HuH-7.5 (cell line): Measurements from ENCODE around the gene FGF9.

Source experiments
- DNase-seq: peaks from one replicate; pipeline ENCODE4 v3.0.0; 2011; ENCODE audit warnings: low spot score

Gene FGF9

DNA sequence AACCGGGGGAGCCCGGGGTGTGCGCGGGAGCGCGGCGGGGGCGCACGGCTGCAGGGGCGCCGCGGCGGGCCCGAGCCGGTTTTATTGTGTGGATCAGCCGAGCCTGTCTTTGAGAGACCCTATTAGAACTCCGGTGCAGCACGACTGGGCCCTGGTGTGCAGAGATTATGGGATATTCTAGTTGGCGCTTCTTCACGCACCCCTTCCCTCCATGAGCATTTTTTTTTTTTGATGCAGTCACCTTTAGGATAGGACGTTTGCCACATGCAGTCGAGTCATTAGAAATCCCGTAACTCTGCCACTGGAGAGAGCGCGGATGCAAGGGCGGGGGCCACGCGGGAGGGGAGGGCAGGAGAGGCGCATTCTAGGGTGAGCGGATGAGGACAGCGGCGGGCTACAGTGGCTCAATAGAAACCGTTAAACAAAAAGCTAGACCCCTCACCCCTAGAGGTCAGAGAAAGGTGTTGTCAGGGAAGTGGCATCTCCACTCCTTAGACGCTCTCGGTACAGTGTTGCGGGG is 3.7 kb downstream of the FGF9 start:
- DNase-seq: peak; percentile 37

DNA sequence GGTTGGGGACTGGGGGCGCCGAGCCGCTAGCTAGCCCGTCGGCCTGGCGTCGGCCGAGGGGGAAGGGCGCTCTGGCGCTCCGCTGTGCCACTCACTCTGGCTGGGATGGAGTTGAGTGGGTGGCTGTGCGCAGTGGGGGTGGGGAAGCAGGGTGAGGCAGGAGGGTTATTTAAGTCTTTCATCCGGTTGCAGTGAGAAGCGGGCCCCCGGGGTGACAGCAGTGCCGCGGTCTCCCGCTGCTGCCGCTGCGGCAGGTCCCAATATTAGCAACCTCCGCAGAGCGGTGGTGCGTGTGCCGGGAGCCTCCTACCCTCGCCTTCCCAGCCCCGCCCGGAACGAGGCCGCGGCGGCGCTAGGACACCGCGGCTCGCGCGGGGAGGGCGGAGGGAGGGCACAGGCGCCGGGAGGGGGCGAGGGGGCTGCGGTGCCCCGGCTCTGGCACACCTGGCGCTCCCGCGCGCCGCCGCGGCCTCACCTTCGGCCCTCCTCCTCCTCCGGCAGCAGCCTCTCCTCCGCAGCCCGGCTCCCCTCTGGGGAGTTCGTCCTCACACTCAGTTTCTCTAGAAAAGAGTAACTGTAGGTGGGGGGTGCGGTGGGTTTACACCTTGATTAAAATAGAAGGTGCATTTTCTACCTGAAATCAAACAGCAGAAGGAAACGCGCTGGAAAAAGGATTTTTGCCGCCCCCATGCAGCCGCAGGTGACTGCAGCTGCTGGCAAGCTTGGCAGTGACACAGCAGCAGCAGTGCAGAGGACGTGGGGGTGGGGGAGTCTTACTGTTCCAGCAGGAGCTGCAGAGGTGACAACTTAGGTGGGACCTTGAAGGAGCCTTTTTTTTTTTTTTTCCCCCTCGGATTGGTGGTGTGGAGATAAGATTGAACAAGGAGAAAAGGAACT is 4.5 kb downstream of the FGF9 start:
- DNase-seq: peak; percentile 60

DNA sequence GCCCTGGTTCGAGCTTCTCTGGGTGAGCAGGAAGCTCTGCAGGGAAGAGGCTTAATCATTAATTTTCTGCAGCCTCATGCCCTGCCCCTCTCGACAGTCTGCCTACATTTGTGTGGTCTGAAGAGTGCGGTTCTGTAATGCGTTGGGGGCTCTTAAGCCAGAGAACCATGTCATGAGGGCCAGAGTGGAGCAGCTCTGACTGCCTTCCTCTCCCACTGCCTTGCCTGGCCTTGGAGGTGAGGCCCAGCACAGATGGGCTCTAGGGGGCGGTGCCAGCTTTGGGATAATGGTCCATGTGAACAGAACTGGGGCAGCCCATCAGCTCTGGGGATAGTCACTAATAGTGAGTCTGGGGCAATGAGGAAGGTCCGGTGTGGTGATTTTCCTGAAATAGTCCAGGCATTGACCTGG is 5.7 kb downstream of the FGF9 start:
- DNase-seq: peak; percentile 21

DNA sequence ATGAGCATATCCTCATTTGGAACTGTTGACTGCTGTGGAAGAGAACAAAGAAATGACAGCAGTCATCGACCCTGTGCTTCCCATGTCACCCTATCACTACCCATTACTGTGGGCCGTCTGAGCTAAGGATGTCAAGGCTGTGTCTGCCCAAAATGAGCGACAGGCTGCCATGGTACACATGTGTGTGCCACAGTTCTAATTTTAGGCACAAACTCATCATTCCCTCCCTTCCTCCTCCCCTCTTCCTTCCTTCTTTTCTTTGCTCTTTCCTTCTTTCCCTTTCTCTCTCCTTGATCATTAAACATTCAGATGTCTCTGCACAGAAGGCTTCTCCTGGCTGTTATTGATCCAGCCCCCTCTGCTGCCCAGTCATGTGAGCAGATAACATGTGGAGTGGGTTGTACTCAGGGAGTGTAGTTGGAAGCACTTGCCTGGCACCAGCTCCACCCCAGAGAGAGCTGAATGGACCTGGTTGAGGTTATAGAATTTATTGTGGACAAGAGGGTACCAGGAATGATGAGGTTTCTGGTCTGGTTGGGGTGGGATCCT is 6.3 kb downstream of the FGF9 start:
- no peak for DNase-seq

DNA sequence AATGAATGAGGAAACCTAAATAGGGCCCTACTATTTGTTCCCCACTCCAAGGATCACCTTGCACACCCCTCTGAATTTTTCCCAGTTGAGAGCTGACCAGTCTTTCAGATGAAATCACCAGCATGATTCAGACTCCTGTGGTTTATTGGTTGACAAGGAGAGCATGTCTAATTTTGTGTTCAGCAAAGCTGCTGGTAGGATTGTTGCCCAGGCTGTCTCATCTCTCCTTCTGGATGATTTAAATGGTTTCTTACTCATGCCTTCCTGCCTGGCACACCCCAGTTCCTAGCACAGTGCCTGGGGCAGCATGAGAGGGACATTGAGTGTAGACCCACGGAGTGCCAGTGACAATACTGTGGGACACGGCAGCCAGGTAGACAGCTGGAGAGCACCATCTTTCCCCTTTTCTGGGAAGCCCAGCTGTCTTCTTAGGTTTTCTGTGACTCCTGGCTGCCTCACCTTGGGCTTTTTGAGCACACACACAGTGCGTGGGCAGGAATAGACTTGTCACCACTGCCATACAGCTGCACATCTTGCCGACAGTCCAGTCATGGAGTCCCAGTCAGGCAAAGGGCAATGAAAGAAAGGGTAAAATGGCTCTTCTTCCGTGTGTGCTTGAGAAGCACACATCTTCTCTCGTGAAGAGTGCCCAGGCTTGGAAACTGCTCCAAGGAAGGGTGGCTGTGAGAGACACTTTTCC is 12.3 kb downstream of the FGF9 start:
- no peak for DNase-seq

DNA sequence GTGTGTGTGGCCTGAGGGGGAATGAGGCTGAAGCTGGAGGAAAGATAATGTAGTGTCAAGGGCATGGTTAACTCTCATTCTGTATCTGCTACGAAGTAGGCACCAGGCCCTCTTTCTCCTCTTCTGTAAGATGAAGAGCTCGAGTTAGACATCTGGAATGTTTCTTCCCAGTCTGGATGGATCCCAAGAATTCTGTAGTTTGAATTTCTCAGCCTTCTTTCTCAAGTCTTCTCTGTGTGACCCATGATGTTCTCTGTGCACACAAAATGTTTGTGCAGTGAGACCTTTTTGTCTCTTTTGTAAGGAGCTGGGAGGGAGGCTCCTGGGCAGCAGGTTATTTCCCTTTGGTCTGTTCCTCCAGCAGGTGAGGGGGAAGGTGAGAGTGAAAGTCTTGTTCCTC is 13.7 kb downstream of the FGF9 start:
- DNase-seq: no peak

DNA sequence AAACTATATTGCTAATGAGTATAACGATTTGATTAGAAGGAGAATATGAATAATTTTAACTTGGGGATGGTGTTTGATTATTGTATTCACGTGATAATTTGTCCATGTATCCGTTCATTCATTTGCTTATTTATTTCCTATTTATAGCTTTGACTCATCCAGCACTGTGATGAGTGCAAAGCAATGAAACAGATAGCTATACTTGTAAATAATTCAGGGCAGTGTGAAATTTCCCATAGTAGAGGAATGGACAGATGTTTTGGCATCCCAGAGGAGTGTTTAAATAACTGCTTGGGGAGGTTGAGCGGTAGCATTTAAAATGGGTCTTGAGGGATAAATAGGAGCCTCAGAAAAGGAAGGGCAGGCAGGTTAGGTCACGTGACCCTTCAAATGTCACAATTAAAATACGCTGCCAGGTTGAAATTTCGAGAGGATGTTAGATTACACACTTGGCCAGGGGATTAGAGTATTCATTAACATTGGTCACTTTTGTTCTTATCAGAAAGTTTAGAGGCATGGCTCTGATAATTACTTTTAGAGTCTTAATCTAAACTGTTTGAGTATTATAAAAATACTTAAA is 14.7 kb downstream of the FGF9 start:
- no peak for DNase-seq

DNA sequence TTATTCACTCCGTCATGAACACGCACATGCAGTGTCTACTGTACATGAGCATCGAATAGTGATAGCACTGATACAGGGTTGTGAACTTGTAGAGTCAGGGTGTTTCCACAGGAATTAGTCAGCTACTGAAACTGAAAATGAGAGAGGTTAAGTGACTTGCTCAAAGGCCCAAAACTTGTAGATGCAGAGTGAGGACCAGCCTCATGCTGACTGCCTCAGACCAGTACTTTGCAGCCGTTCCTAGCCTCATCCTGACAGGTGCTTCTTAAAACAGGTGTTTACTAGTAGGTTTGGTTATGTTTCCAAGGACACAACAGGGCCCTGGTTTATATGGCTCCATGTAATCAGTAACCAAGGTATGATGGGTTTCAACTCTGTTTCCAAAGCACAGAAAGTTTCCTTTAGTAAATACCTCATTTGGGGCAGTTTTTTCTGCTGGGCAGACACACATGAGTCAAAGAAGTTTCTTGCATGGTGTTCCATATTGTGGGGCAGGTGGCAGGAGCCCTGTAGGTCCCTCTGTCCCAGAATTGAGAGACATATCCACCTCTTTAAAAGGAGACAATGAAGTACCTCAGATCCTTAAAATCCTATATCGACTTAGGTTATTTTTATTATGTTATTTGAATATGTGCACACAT is 16.0 kb downstream of the FGF9 start:
- no peak for DNase-seq

DNA sequence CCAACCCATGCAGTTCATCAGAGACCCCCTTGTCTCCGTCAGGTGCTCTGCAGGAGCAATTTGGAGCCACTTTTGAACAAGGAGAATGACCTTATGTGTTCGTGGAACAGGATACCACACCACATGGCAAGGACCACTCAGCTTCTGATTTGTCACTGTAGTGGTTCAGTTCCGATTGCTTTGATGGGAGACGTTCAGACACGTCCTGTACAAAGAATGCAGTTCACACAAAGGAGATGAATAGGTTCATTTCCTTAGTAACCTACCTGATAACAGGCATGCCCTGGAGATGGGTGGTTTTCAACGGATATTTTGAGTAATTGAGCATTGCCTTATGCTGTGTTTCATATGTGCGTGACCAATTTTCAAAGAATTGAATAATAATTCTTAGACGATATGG is 17.2 kb downstream of the FGF9 start:
- DNase-seq: no peak

DNA sequence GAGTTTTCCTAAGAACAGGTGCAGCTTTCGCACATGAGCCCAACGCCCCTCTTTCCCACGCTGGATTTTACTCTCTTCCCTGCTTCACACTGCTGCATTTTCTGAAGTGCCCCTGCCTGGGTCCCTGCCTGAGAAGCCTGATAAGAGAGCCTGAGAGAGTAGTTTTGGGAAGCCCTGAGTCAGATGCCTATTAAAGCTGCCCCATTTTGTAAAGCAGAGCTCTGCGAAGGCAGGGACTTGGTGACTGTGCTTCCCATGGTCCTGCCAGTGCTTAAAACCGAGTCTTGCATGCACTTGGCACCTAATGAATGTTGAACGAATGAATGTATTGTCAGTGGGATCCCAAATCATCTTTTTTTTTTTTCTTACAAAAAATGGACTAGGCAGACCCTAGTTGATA is 18.2 kb downstream of the FGF9 start:
- no peak for DNase-seq

DNA sequence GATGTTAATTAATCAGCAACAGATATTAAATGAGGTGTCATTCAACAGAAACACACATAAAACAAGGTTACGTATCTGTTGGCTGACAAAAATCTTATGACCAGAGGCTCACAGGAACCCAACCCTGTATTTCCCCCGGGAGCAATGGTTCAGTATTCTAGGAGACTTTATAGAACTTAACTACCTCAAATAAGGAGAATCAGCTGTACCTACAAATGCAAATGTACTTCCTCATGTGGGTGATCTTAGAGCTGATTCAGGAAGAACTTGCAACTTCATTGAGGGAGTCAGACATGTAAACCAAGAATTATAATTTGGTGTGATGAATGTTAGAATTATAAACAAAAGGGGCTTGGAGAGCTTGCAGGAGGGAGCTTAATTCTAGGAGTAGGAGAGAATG is 20.1 kb downstream of the FGF9 start:
- DNase-seq: no peak

DNA sequence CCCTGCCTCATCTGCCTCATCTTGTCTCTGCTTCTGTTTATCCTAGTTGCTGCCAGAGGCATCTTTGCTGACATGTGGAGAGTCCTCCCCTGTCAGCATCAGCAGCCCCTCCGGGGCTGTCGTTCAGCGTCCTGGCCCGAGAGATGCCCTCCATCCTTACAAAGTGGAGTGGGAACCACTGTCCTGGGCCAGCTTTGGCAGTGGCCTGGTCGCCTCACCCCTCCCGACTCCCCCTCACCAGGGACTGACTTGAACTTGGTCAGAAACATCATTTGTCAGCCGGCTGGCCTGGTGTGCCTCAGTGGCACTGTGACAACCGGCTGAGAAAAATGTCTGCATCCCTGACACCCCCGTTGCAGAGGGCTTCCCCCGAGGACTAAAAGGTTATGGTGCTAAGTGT is 20.6 kb downstream of the FGF9 start:
- DNase-seq: no peak

DNA sequence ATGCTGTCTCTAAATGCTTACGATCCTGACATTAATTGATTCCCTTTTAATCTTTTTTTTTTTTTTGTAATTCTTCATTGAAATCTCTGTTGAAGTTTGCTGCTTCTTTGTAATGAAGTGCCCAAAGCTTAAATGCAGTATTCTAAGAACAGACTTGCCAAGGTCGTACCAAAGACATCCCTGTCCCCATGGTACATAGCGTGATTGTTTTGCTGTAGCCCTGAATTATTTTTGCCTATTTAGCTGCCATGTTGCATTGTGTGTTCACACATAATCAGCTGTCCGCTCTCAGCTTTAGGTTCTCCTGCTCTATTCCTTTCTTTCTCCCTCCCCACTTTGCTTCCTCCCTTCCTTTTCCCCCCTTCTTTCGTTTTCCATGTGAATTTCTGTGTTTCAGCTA is 21.1 kb downstream of the FGF9 start:
- no peak for DNase-seq

DNA sequence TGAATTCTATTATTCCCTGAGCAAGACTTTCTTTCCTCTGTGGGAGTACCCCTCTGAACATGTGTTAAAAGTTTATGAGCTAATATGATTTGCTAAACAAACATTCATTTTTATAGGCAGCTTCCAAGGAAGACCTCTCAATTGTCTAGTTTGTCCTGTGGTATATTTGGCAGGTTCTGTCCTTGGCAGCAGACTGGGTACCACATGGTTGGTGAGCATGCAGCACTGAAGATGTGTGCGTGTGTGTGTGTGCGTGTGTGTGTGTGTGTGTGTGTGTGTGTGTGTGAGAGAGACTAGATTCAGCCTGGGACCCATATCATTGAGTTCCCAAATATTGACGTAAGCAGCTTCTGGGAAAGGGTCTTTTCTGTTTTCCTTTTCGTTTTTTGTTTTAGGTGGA is 24.0 kb downstream of the FGF9 start:
- DNase-seq: no peak

DNA sequence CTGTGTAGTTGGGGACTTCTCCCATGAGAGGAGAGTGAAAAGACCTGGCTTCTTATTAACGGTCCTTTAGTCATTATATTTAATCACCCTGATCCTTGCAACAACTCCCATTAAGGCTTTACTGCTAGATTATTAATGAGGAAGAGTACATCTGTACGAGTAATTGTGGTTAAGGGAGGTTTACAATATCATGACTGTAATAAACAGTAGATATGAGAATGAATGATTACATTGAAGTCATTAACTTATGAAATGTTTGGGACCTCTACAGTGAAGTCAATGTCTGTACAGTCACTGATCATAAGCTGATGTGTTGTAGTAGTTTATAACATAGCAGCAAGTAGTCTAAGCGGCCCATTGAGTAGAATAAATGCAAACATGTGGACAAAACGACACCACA is 24.7 kb downstream of the FGF9 start:
- no peak for DNase-seq

DNA sequence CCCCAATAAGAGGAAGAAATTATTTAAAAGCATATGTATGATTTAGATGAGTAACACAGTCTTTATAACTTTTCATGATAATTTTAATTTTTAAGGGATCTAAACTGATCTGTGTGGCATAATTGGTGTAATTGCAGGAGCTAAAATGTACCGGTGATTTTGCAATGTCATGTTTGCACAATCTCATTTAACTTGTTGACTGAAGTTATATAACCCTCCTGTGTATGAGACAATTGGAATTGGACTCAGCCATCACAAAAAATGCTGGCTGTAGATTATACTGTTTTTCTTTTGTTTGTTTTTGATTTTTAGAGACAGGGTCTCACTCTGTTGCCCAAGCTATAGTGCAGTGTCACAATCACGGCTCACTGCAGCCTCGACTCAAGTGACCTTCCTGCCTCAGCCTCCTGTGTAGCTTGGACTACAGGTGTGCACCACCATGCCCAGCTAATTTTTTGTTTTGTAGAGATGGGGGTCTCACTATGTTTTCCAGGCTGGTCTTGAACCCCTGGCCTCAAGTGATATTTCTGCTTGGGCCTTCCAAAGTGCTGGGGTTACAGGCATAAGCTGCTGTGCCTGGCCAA is 26.1 kb downstream of the FGF9 start:
- no peak for DNase-seq

DNA sequence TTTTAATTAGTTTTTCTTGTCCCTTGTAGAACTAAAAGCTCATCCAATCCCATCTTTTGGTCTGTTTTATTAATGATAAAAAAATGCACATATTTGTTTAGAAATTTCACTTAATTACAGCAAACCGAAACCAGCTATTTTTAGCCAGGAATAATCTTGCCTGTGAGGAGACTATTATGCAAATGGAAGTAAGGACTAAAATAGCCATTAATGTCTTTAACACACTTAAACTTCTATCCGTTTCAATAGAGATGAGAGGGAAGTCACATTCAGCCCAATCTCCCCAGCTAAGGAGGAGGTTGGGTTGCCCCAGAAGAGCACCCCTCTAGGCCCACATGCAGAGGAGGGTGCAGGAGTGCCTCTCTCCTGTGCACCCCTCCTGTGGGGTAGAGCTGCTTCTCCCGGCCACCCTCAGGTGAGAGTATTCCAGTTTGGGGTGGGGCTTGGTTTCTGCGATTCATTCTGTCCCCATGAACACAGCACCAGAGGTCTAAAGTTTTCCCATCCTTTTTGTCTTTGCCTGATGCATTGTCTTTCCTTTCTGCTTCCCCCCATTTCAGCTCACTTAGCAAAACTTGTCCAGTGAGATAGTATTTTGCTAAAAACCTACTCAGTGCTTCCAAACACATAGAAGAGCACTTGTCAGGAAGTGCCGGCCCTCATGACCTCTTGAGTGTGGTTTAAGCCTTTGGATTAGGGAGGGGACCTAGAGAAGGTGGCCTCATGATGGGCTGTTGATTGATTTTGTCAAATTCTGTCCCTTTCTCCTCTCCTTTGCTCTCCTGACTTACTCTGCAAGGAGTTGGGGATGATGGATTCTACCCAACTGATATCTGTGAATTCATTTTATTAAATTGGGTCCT is 28.2 kb downstream of the FGF9 start:
- no peak for DNase-seq

DNA sequence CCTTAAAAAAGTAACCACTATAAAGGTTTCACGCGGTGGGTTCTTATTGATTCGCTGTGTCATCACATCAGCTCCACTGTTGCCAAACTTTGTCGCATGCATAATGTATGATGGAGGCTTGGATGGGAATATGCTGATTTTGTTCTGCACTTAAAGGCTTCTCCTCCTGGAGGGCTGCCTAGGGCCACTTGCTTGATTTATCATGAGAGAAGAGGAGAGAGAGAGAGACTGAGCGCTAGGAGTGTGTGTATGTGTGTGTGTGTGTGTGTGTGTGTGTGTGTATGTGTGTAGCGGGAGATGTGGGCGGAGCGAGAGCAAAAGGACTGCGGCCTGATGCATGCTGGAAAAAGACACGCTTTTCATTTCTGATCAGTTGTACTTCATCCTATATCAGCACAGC is 30.6 kb downstream of the FGF9 start:
- no peak for DNase-seq

DNA sequence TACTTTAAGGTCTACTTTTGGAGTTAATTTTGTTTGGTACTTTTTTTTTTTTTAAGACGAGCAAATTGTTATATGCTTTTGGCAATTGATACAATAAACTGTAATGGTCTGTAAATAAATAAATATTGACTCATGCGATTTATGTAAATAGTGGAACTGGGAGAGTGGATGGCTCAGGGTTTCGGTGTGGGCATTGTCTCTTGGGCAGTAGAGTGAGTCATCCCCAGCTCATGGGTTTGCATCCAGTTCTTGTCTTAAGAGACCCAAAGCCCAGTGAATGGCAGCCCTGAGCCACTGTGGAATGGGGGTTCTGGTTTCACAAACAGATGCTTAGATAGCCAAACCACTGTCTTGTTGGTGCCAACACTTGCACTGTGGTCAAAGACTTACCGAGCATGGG is 33.0 kb downstream of the FGF9 start:
- DNase-seq: no peak

DNA sequence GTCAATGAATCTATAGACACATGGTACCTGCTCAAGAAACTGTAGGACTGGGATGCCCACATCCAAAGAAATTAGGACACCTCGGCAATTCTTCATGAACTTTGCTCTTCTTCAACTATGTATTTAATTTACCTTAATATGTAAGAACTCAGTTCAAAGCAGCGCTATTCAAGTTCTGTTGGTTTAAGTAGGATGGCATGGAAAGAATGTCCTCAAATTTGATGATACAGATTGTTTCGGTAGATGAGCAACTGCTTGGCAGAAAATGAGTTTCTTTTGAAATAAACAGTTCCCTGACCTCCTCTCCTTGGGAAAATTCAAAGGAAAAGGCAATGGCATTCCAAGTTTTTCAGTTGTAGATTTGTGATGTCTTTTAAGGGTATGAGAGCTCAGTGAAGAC is 36.7 kb downstream of the FGF9 start:
- no peak for DNase-seq

DNA sequence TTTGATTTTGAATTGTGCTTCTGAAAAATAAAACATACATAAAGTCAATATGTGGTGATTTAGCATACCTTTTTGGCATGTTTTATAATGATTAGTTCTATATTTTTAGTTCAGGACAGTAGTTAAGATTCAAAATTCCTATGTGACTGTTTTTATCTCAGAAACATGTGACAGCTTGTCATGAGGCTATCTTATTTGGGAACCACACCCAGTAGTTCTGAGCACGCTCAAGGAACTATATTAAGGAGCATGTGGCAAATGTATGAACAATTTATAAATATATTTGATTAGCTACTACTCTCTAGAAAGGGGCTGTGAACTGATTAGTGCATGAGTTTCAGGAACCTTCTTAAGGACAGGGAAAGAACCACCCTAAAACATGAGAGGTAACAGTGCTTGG is 38.8 kb downstream of the FGF9 start:
- no peak for DNase-seq
